Measurements from ENCODE around the gene VAV3. TPM values are rescaled to one million over a fixed set of nuclear protein-coding genes. Genes with fewer than 3 reads are reported as not detected.

Gene VAV3
- total and polyA plus RNA-seq, 2 donors from 2014 or later, result 61.6 to 87.5 TPM

DNA sequence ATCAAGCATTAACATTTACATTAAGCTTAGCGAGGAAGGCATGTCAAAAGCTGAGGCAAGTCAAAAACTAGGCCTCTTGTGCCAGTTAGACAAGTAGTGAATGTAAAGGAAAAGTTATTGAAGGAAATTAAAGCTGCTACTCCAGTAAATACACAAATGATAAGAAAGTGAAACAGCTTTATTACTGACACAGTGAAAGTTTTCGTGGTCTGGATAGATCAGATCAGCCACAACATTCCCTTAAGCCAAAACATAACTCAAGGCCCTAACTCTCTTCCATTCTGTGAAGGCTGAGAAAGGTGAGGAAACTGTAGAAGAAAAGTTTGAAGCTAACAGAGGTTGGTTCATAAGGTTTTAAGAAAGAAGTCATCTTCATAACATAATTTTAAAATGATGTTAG is 131.9 kb downstream of the VAV3 start:
- Histone ChIP-seq H3K4me3 (ENCODE audit: low read length in 3 of 3) (no peak overlapping the region), H3K27ac (ENCODE audit: low read depth in 2 of 2, low read length in 2 of 2) (no peak overlapping the region), H3K9me3 (ENCODE audit: control insufficient read depth in 2 of 3, insufficient read depth in 1 of 3, low read length in 3 of 3) (no peaks in the 10 kb centered on the region), H3K4me1 (ENCODE audit: control insufficient read depth in 2 of 3, insufficient read depth in 2 of 3, low read depth in 1 of 3, low read length in 3 of 3) (no peaks in the 10 kb centered on the region), H3K27me3 (ENCODE audit: control insufficient read depth, insufficient read depth, low read length) (no peaks in the 10 kb centered on the region), H3K9ac (ENCODE audit: low read length in 3 of 3) (no peak overlapping the region), H3K36me3 (ENCODE audit: control insufficient read depth in 2 of 3, insufficient read depth in 3 of 3, low read length in 3 of 3) (no peaks in the 10 kb centered on the region)
- no peak for DNase-seq
- no peak for TF ChIP-seq CTCF (IDR thresholded peaks at IDR 0.05; ENCODE audit: borderline replicate concordance, extremely low read depth, insufficient read depth)
- intact Hi-C loops (cut with DNase I), result no loop called here
- no peak for FAIRE-seq

GRCh38 chr1:107831921-107832320 is 133.1 kb downstream of the VAV3 start:
- H3K4me1 ChIP-seq (ENCODE audit: control insufficient read depth in 2 of 3, insufficient read depth in 2 of 3, low read depth in 1 of 3, low read length in 3 of 3), result no peaks in the 10 kb centered on the region
- no peak overlapping the region for H3K9ac ChIP-seq (ENCODE audit: low read length in 3 of 3)
- DNase-seq, result no peak
- H3K27me3 ChIP-seq (ENCODE audit: control insufficient read depth, insufficient read depth, low read length), result no peaks in the 10 kb centered on the region
- no peaks in the 10 kb centered on the region for H3K9me3 ChIP-seq (ENCODE audit: control insufficient read depth in 2 of 3, insufficient read depth in 1 of 3, low read length in 3 of 3)
- no peak overlapping the region for H3K27ac ChIP-seq (ENCODE audit: low read depth in 2 of 2, low read length in 2 of 2)
- FAIRE-seq, result no peak
- H3K4me3 ChIP-seq (ENCODE audit: low read length in 3 of 3), result no peak overlapping the region
- TF ChIP-seq CTCF (IDR thresholded peaks at IDR 0.05; ENCODE audit: borderline replicate concordance, extremely low read depth, insufficient read depth), result no peak
- intact Hi-C loops (cut with DNase I), result no loop called here
- H3K36me3 ChIP-seq (ENCODE audit: control insufficient read depth in 2 of 3, insufficient read depth in 3 of 3, low read length in 3 of 3), result no peaks in the 10 kb centered on the region

GRCh38 chr1:107830526-107830925 is 134.5 kb downstream of the VAV3 start:
- H3K9ac ChIP-seq (ENCODE audit: low read length in 3 of 3), result no peak overlapping the region
- no peak overlapping the region for H3K27ac ChIP-seq (ENCODE audit: low read depth in 2 of 2, low read length in 2 of 2)
- H3K4me3 ChIP-seq (ENCODE audit: low read length in 3 of 3), result no peak overlapping the region
- intact Hi-C loops (cut with DNase I), result no loop called here
- H3K9me3 ChIP-seq (ENCODE audit: control insufficient read depth in 2 of 3, insufficient read depth in 1 of 3, low read length in 3 of 3), result no peaks in the 10 kb centered on the region
- DNase-seq (no peak), FAIRE-seq (no peak)
- H3K27me3 ChIP-seq (ENCODE audit: control insufficient read depth, insufficient read depth, low read length), result no peaks in the 10 kb centered on the region
- H3K36me3 ChIP-seq (ENCODE audit: control insufficient read depth in 2 of 3, insufficient read depth in 3 of 3, low read length in 3 of 3), result no peaks in the 10 kb centered on the region
- no peak for TF ChIP-seq CTCF (IDR thresholded peaks at IDR 0.05; ENCODE audit: borderline replicate concordance, extremely low read depth, insufficient read depth)
- no peaks in the 10 kb centered on the region for H3K4me1 ChIP-seq (ENCODE audit: control insufficient read depth in 2 of 3, insufficient read depth in 2 of 3, low read depth in 1 of 3, low read length in 3 of 3)

GRCh38 chr1:107830075-107830474 is 134.9 kb downstream of the VAV3 start:
- Histone ChIP-seq H3K27me3 (ENCODE audit: control insufficient read depth, insufficient read depth, low read length) (no peaks in the 10 kb centered on the region), H3K27ac (ENCODE audit: low read depth in 2 of 2, low read length in 2 of 2) (no peak overlapping the region), H3K4me1 (ENCODE audit: control insufficient read depth in 2 of 3, insufficient read depth in 2 of 3, low read depth in 1 of 3, low read length in 3 of 3) (no peaks in the 10 kb centered on the region), H3K4me3 (ENCODE audit: low read length in 3 of 3) (no peak overlapping the region), H3K9me3 (ENCODE audit: control insufficient read depth in 2 of 3, insufficient read depth in 1 of 3, low read length in 3 of 3) (no peaks in the 10 kb centered on the region), H3K9ac (ENCODE audit: low read length in 3 of 3) (no peak overlapping the region), H3K36me3 (ENCODE audit: control insufficient read depth in 2 of 3, insufficient read depth in 3 of 3, low read length in 3 of 3) (no peaks in the 10 kb centered on the region)
- TF ChIP-seq CTCF (IDR thresholded peaks at IDR 0.05; ENCODE audit: borderline replicate concordance, extremely low read depth, insufficient read depth), result no peak
- DNase-seq (no peak), FAIRE-seq (no peak)
- intact Hi-C loops (cut with DNase I), result no loop called here
